ENCODE measurements around the gene SIGLEC1. TPM values are rescaled to one million over a fixed set of nuclear protein-coding genes. Genes with fewer than 3 reads are reported as not detected.

Gene SIGLEC1
- total and polyA plus RNA-seq, 2 donors (not counting 1 experiment from before 2014, with no cell fraction given): 0.06 to 0.15 TPM

GRCh38 chr20:3739054-3739925 is 26.9 kb upstream of the SIGLEC1 start:
- Histone ChIP-seq H3K4me2 (replicated peaks; ENCODE audit: low read depth, low read length, poor library complexity, severe bottlenecking) (no peak overlapping the region), H3K79me2 (ENCODE audit: control insufficient read depth, insufficient read depth, low read length) (no peaks in the 10 kb centered on the region), H3K27me3 (replicated peaks in 1 of 4; ENCODE audit: control extremely low read depth in 1 of 4, control insufficient read depth in 3 of 4, insufficient read depth in 4 of 4, low read length in 3 of 4) (peaks cover 0 to 8% (median 1%) of the 10 kb centered on the region in 4 experiments), H3K4me1 (ENCODE audit: control insufficient read depth in 2 of 2, insufficient read depth in 2 of 2, low read length in 2 of 2) (no peaks in the 10 kb centered on the region), H3K36me3 (replicated peaks in 1 of 2; ENCODE audit: control extremely low read depth in 1 of 2, control insufficient read depth in 1 of 2, extremely low read depth in 1 of 2, insufficient read depth in 2 of 2, low read length in 1 of 2) (no peaks in the 10 kb centered on the region), H4K20me1 (ENCODE audit: control insufficient read depth, insufficient read depth, low read length, poor library complexity, severe bottlenecking) (no peaks in the 10 kb centered on the region), H3K9ac (ENCODE audit: low read length) (no peak overlapping the region), H2AFZ (ENCODE audit: insufficient read depth, low read depth, low read length, poor library complexity, severe bottlenecking) (no peak overlapping the region), H3K27ac (ENCODE audit: low read length in 2 of 2) (no peak overlapping the region), H3K4me3 (ENCODE audit: control extremely low read depth in 1 of 5, extremely low read depth in 1 of 5, insufficient read depth in 1 of 5, low read depth in 2 of 5, low read length in 4 of 5) (no peak overlapping the region), H3K9me3 (ENCODE audit: control extremely low read depth in 1 of 3, control insufficient read depth in 2 of 3, insufficient read depth in 1 of 3, low read length in 2 of 3) (no peaks in the 10 kb centered on the region)
- intact Hi-C loops (cut with micrococcal nuclease): no loop called here
- ATAC-seq (ENCODE audit: low read depth): no peak
- WGBS (ENCODE audit: insufficient coverage): 83% methylated on average over 19 of the region's 19 CpGs
- peaks cover 24% of the 10 kb centered on the region for H3K27me3 Mint-ChIP-seq
- ChIA-PET POLR2A (no interaction called here), CTCF (no interaction called here)
- no peak overlapping the region for H3K4me3 Mint-ChIP-seq
- no peak for DNase-seq
- peaks cover 1% of the 10 kb centered on the region for H3K4me1 Mint-ChIP-seq
- no peaks in the 10 kb centered on the region for H3K9me3 Mint-ChIP-seq (ENCODE audit: insufficient read depth)
- TF ChIP-seq, protein P1, sequence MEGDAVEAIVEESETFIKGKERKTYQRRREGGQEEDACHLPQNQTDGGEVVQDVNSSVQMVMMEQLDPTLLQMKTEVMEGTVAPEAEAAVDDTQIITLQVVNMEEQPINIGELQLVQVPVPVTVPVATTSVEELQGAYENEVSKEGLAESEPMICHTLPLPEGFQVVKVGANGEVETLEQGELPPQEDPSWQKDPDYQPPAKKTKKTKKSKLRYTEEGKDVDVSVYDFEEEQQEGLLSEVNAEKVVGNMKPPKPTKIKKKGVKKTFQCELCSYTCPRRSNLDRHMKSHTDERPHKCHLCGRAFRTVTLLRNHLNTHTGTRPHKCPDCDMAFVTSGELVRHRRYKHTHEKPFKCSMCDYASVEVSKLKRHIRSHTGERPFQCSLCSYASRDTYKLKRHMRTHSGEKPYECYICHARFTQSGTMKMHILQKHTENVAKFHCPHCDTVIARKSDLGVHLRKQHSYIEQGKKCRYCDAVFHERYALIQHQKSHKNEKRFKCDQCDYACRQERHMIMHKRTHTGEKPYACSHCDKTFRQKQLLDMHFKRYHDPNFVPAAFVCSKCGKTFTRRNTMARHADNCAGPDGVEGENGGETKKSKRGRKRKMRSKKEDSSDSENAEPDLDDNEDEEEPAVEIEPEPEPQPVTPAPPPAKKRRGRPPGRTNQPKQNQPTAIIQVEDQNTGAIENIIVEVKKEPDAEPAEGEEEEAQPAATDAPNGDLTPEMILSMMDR (IDR thresholded peaks at IDR 0.05): no peak
- TF ChIP-seq EZH2 (IDR thresholded peaks at IDR 0.05; ENCODE audit: borderline replicate concordance, insufficient read depth, low read depth, low read length, poor library complexity, severe bottlenecking): no peak
- no peak overlapping the region for H3K27ac Mint-ChIP-seq

Measured in B cell (primary cell).